Panc1 (cell line): ENCODE results near the gene THBS4.

Experiments used
- POLR2AphosphoS5 ChIP-seq: IDR thresholded peaks from 2 replicates; pipeline ENCODE4 v1.6.1; 2012; ENCODE audit warnings: mild to moderate bottlenecking, low read depth, low read length, moderate library complexity
- REST ChIP-seq, 2 experiments: IDR thresholded peaks; 2 replicates each; pipeline ENCODE4 v1.6.1; 2011 to 2012; ENCODE audit warnings: low read depth in 2 of 2, control low read depth in 1 of 2, low read length in 1 of 2, mild to moderate bottlenecking in 1 of 2, moderate library complexity in 1 of 2; ENCODE audit not compliant: insufficient read depth in 1 of 2
- TF ChIP-seq, protein P1 (sequence below): fragments of 450-650 bp; IDR thresholded peaks from 2 replicates; pipeline ENCODE4 v1.5.1; 2017; ENCODE audit warnings: mild to moderate bottlenecking

DNA sequence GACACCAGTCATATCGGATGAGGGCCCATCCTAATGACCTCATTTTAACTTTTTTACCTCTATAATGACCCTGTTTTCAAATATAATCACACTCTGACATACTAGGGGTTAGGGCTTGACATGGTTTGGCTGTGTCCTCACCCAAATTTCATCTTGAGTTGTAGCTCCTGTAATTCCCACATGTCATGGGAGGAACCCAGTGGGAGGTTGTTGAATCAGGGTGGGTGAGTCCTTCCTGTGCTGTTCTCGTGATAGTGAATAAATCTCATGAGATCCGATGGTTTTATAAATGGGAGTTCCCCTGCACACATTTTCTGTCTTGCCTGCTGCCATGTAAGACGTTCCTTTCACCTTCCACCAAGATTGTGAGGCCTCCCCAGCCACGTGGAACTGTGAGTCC, 71.8 kb downstream of the THBS4 start:
- TF ChIP-seq REST (IDR thresholded peaks at IDR 0.05; ENCODE audit: insufficient read depth in 1 of 2, low read depth in 2 of 2, low read length in 1 of 2), result no peak
- no peak for TF ChIP-seq POLR2AphosphoS5
- TF ChIP-seq, protein P1, sequence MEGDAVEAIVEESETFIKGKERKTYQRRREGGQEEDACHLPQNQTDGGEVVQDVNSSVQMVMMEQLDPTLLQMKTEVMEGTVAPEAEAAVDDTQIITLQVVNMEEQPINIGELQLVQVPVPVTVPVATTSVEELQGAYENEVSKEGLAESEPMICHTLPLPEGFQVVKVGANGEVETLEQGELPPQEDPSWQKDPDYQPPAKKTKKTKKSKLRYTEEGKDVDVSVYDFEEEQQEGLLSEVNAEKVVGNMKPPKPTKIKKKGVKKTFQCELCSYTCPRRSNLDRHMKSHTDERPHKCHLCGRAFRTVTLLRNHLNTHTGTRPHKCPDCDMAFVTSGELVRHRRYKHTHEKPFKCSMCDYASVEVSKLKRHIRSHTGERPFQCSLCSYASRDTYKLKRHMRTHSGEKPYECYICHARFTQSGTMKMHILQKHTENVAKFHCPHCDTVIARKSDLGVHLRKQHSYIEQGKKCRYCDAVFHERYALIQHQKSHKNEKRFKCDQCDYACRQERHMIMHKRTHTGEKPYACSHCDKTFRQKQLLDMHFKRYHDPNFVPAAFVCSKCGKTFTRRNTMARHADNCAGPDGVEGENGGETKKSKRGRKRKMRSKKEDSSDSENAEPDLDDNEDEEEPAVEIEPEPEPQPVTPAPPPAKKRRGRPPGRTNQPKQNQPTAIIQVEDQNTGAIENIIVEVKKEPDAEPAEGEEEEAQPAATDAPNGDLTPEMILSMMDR, result no peak
